ENCODE measurements around the gene ATXN1L. TPM values are rescaled to one million over a fixed set of nuclear protein-coding genes. Genes with fewer than 3 reads are reported as not detected.

Gene ATXN1L
- total and polyA plus RNA-seq, 2 experiments from 2014 or later, result 6.8 to 10.2 TPM

- Histone ChIP-seq H3F3A (ENCODE audit: insufficient read depth) (no peaks in the 10 kb centered on the region), H3K9me3 (ENCODE audit: low read depth) (no peaks in the 10 kb centered on the region), H3K9ac (no peak overlapping the region), H2AFZ (no peak overlapping the region), H3K36me3 (ENCODE audit: low read depth) (peaks cover 4% of the 10 kb centered on the region; the same call in 1 of the 2 replicates), H3K4me2 (ENCODE audit: unreplicated experiment) (no peak overlapping the region), H3K79me2 (ENCODE audit: insufficient read depth) (no peaks in the 10 kb centered on the region), H3K4me3 (no peak overlapping the region), H3K4me1 (ENCODE audit: insufficient read depth) (no peaks in the 10 kb centered on the region), H3K27ac (no peak overlapping the region), H3K27me3 (replicated peaks; ENCODE audit: insufficient read depth) (no peaks in the 10 kb centered on the region), H4K20me1 (ENCODE audit: insufficient read depth) (no peaks in the 10 kb centered on the region), H3K9me2 (ENCODE audit: insufficient read depth) (no peaks in the 10 kb centered on the region)
- TF ChIP-seq EZH2 (IDR thresholded peaks at IDR 0.05; ENCODE audit: insufficient read depth, poor library complexity, severe bottlenecking) (no peak), EZH2phosphoT487 (IDR thresholded peaks at IDR 0.05; ENCODE audit: insufficient read depth, low read depth) (no peak)
- DNase-seq, result no peak
- in situ Hi-C loops (cut with MboI), result no loop called here
- WGBS, 2 experiments (ENCODE audit: low coverage in 1 of 2, low lambda C conversion rate in 2 of 2, missing lambda C conversion rate in 2 of 2), result 98 to 100% methylated on average over 3 of the region's 3 CpGs
Measured at GRCh38 chr16:71867939-71868338, 22.2 kb downstream of the ATXN1L start.

DNA sequence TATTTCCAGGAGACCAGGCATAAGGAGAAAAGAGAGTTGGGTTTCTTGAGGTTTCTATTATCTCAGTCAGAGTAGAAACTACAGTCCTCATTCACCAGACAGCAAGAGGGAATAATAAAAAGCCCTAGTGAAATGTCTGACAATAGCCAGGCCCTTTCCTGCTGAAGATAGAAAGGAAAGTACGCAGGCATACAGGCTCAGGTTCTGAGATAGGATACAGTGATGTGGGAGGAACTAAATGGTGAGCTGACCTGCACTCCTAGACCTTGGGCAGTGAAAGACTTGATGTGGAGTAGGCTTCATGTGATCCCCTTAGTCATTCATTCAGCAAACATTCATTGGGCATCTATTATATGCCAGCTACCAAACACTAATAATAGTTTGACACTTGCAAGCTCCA, 23.3 kb downstream of the ATXN1L start:
- Histone ChIP-seq H3K4me2 (ENCODE audit: unreplicated experiment) (no peak overlapping the region), H3K4me3 (no peak overlapping the region), H3K36me3 (ENCODE audit: low read depth) (no peaks in the 10 kb centered on the region; the same call in 1 of the 2 replicates), H3K9me3 (ENCODE audit: low read depth) (no peaks in the 10 kb centered on the region), H4K20me1 (ENCODE audit: insufficient read depth) (no peaks in the 10 kb centered on the region), H2AFZ (no peak overlapping the region), H3K9me2 (ENCODE audit: insufficient read depth) (no peaks in the 10 kb centered on the region), H3K27ac (no peak overlapping the region), H3K27me3 (replicated peaks; ENCODE audit: insufficient read depth) (no peaks in the 10 kb centered on the region), H3K9ac (no peak overlapping the region), H3K4me1 (ENCODE audit: insufficient read depth) (no peaks in the 10 kb centered on the region), H3K79me2 (ENCODE audit: insufficient read depth) (no peaks in the 10 kb centered on the region), H3F3A (ENCODE audit: insufficient read depth) (no peaks in the 10 kb centered on the region)
- in situ Hi-C loops (cut with MboI), result no loop called here
- DNase-seq, result no peak
- TF ChIP-seq EZH2 (IDR thresholded peaks at IDR 0.05; ENCODE audit: insufficient read depth, poor library complexity, severe bottlenecking) (no peak), EZH2phosphoT487 (IDR thresholded peaks at IDR 0.05; ENCODE audit: insufficient read depth, low read depth) (no peak)
- WGBS, 2 experiments (ENCODE audit: low coverage in 1 of 2, low lambda C conversion rate in 2 of 2, missing lambda C conversion rate in 2 of 2), result 88 to 100% methylated on average over 1 of the region's 1 CpG

- Histone ChIP-seq H3K9me3 (ENCODE audit: low read depth) (no peaks in the 10 kb centered on the region), H4K20me1 (ENCODE audit: insufficient read depth) (no peaks in the 10 kb centered on the region), H3F3A (ENCODE audit: insufficient read depth) (no peaks in the 10 kb centered on the region), H3K4me1 (ENCODE audit: insufficient read depth) (no peaks in the 10 kb centered on the region), H2AFZ (no peak overlapping the region), H3K79me2 (ENCODE audit: insufficient read depth) (no peaks in the 10 kb centered on the region), H3K27me3 (replicated peaks; ENCODE audit: insufficient read depth) (no peaks in the 10 kb centered on the region), H3K4me2 (ENCODE audit: unreplicated experiment) (no peak overlapping the region), H3K36me3 (ENCODE audit: low read depth) (no peaks in the 10 kb centered on the region; the same call in 1 of the 2 replicates), H3K9ac (no peak overlapping the region), H3K4me3 (no peak overlapping the region), H3K9me2 (ENCODE audit: insufficient read depth) (no peaks in the 10 kb centered on the region), H3K27ac (no peak overlapping the region)
- no peak for DNase-seq
- in situ Hi-C loops (cut with MboI), result no loop called here
- WGBS, 2 experiments (ENCODE audit: low coverage in 1 of 2, low lambda C conversion rate in 2 of 2, missing lambda C conversion rate in 2 of 2), result 98 to 99% methylated on average over 2 of the region's 2 CpGs
- TF ChIP-seq EZH2phosphoT487 (IDR thresholded peaks at IDR 0.05; ENCODE audit: insufficient read depth, low read depth), result no peak
- TF ChIP-seq EZH2 (IDR thresholded peaks at IDR 0.05; ENCODE audit: insufficient read depth, poor library complexity, severe bottlenecking), result no peak
Measured at GRCh38 chr16:71870818-71871217, 25.0 kb downstream of the ATXN1L start.

- in situ Hi-C loops (cut with MboI), result no loop called here
Measured at GRCh38 chr16:71873199-71873598, 27.4 kb downstream of the ATXN1L start.

DNA sequence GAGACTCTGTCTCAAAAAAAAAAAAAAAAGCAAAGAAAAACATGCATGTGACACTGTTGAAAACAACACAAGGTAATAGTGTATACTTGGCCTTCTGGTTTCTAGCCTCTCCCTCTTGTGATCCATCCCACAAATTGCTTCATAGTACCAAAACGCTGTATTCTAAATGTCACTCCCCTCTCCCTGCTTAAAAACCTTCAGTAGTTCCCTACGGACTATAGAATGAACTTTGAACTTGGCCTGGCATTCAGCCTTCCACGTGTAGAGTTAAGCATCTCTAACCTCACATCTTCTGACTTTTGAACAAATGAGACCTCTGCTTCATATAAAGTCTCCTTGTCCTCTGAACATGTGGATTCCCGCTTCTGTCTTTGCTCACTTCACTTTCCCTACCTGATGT, 33.1 kb downstream of the ATXN1L start:
- no peak for TF ChIP-seq EZH2phosphoT487 (IDR thresholded peaks at IDR 0.05; ENCODE audit: insufficient read depth, low read depth)
- no peak for TF ChIP-seq EZH2 (IDR thresholded peaks at IDR 0.05; ENCODE audit: insufficient read depth, poor library complexity, severe bottlenecking)
- no peaks in the 10 kb centered on the region for H3K79me2 ChIP-seq (ENCODE audit: insufficient read depth)
- H3K4me3 ChIP-seq, result no peak overlapping the region
- no peak overlapping the region for H3K4me2 ChIP-seq (ENCODE audit: unreplicated experiment)
- in situ Hi-C loops (cut with MboI), result no loop called here
- no peak overlapping the region for H3K9ac ChIP-seq
- H4K20me1 ChIP-seq (ENCODE audit: insufficient read depth), result no peaks in the 10 kb centered on the region
- WGBS, 2 experiments (ENCODE audit: low coverage in 1 of 2, low lambda C conversion rate in 2 of 2, missing lambda C conversion rate in 2 of 2), result 68 to 74% methylated on average over 4 of the region's 4 CpGs
- no peaks in the 10 kb centered on the region for H3K36me3 ChIP-seq (ENCODE audit: low read depth)
- H3K27ac ChIP-seq, result no peak overlapping the region
- H3K27me3 ChIP-seq (replicated peaks; ENCODE audit: insufficient read depth), result no peaks in the 10 kb centered on the region
- H3F3A ChIP-seq (ENCODE audit: insufficient read depth), result peaks cover 7% of the 10 kb centered on the region; the same call in 1 of the 2 replicates
- no peaks in the 10 kb centered on the region for H3K9me3 ChIP-seq (ENCODE audit: low read depth)
- no peak for DNase-seq
- H2AFZ ChIP-seq, result no peak overlapping the region
- H3K9me2 ChIP-seq (ENCODE audit: insufficient read depth), result no peaks in the 10 kb centered on the region
- peaks cover 7% of the 10 kb centered on the region for H3K4me1 ChIP-seq (ENCODE audit: insufficient read depth)

More at GRCh38 chr16:71873199-71873598, 27.4 kb downstream of the ATXN1L start:
- H4K20me1 ChIP-seq (ENCODE audit: insufficient read depth), result no peaks in the 10 kb centered on the region
- no peaks in the 10 kb centered on the region for H3F3A ChIP-seq (ENCODE audit: insufficient read depth)
- no peak overlapping the region for H3K4me2 ChIP-seq (ENCODE audit: unreplicated experiment)
- H3K27ac ChIP-seq, result no peak overlapping the region
- no peaks in the 10 kb centered on the region for H3K27me3 ChIP-seq (replicated peaks; ENCODE audit: insufficient read depth)
- no peak overlapping the region for H3K9ac ChIP-seq
- TF ChIP-seq EZH2 (IDR thresholded peaks at IDR 0.05; ENCODE audit: insufficient read depth, poor library complexity, severe bottlenecking), result no peak
- H3K4me3 ChIP-seq, result no peak overlapping the region
- H3K36me3 ChIP-seq (ENCODE audit: low read depth), result no peaks in the 10 kb centered on the region; the same call in 1 of the 2 replicates
- H3K4me1 ChIP-seq (ENCODE audit: insufficient read depth), result no peaks in the 10 kb centered on the region
- no peak for DNase-seq
- no peak overlapping the region for H2AFZ ChIP-seq
- H3K9me2 ChIP-seq (ENCODE audit: insufficient read depth), result no peaks in the 10 kb centered on the region
- 87% methylated on average over 4 of the region's 4 CpGs for WGBS, 2 experiments (ENCODE audit: low coverage in 1 of 2, low lambda C conversion rate in 2 of 2, missing lambda C conversion rate in 2 of 2)
- no peaks in the 10 kb centered on the region for H3K9me3 ChIP-seq (ENCODE audit: low read depth)
- no peaks in the 10 kb centered on the region for H3K79me2 ChIP-seq (ENCODE audit: insufficient read depth)
